Liver (tissue), 9 donors: ENCODE measurements around the gene KRT8. TPM values are rescaled to one million over a fixed set of nuclear protein-coding genes. Genes with fewer than 3 reads are reported as not detected.

Source experiments
- DNase-seq: peaks from one replicate; pipeline ENCODE4 v3.0.0-alpha.2; 2017; ENCODE audit warnings: low spot score
- H3K27ac ChIP-seq, 2 donors: one replicate each; pipeline ENCODE4 v1.7.0; 2013; ENCODE audit warnings: inconsistent platforms in 2 of 2, low read length in 2 of 2, control low read depth in 1 of 2, low read depth in 1 of 2, mild to moderate bottlenecking in 1 of 2
- H3K27me3 ChIP-seq, 4 donors: one replicate each; pipeline versions ENCODE4 v1.6.1 to v1.7.0; 2013; ENCODE audit warnings: low read length in 3 of 4, inconsistent platforms in 1 of 4, mild to moderate bottlenecking in 1 of 4, moderate library complexity in 1 of 4; ENCODE audit not compliant: control insufficient read depth in 4 of 4, insufficient read depth in 4 of 4
- H3K36me3 ChIP-seq, 4 donors: one replicate each; pipeline versions ENCODE4 v1.6.1 to v1.7.0; 2013; ENCODE audit warnings: low read length in 3 of 4, mild to moderate bottlenecking in 3 of 4, low read depth in 1 of 4, moderate library complexity in 1 of 4; ENCODE audit not compliant: control insufficient read depth in 4 of 4, insufficient read depth in 3 of 4
- H3K4me1 ChIP-seq, 4 donors: one replicate each; pipeline versions ENCODE4 v1.6.1 to v1.7.0; 2013; ENCODE audit warnings: low read length in 3 of 4, mild to moderate bottlenecking in 3 of 4, moderate library complexity in 1 of 4; ENCODE audit not compliant: control insufficient read depth in 4 of 4, insufficient read depth in 4 of 4
- H3K4me3 ChIP-seq, 3 donors: one replicate each; pipeline versions ENCODE4 v1.6.1 to v1.7.0; 2013; ENCODE audit warnings: low read length in 3 of 3, control low read depth in 1 of 3, low read depth in 1 of 3, mild to moderate bottlenecking in 1 of 3
- H3K9ac ChIP-seq, 2 donors: one replicate each; pipeline ENCODE4 v1.7.0; 2013; ENCODE audit warnings: low read length in 2 of 2, mild to moderate bottlenecking in 2 of 2, moderate library complexity in 2 of 2, control low read depth in 1 of 2, low read depth in 1 of 2
- H3K9me3 ChIP-seq, 4 donors: one replicate each; pipeline versions ENCODE4 v1.6.1 to v1.7.0; 2013; ENCODE audit warnings: low read length in 3 of 4; ENCODE audit not compliant: control insufficient read depth in 4 of 4
- GABPA ChIP-seq, 2 donors: IDR thresholded peaks in 1 of 2; conservative IDR thresholded peaks in 1 of 2; 2 replicates each; pipeline ENCODE4 v1.6.1; 2016; ENCODE audit warnings: antibody characterized with exemption in 2 of 2, mild to moderate bottlenecking in 1 of 2, moderate library complexity in 1 of 2
- HNF4A ChIP-seq, 2 donors: conservative IDR thresholded peaks; 2 replicates each; pipeline ENCODE4 v1.6.1; 2016; ENCODE audit warnings: antibody characterized with exemption in 2 of 2, mild to moderate bottlenecking in 2 of 2
- HNF4G ChIP-seq: IDR thresholded peaks from 2 replicates; pipeline ENCODE4 v1.6.1; 2016; ENCODE audit warnings: antibody characterized with exemption
- JUND ChIP-seq, 2 donors: IDR thresholded peaks; 2 replicates each; pipeline ENCODE4 v1.6.1; 2016; ENCODE audit warnings: antibody characterized with exemption in 2 of 2
- NR2F2 ChIP-seq: IDR thresholded peaks from 2 replicates; pipeline ENCODE4 v1.6.1; 2016; ENCODE audit warnings: antibody characterized with exemption
- RAD21 ChIP-seq, 2 donors: IDR thresholded peaks; 2 replicates each; pipeline ENCODE4 v1.6.1; 2016; ENCODE audit warnings: antibody characterized with exemption in 2 of 2, mild to moderate bottlenecking in 2 of 2
- RXRA ChIP-seq, 2 donors: IDR thresholded peaks; 2 replicates each; pipeline ENCODE4 v1.6.1; 2017 to 2018; ENCODE audit warnings: antibody characterized with exemption in 2 of 2, mild to moderate bottlenecking in 1 of 2
- TAF1 ChIP-seq: conservative IDR thresholded peaks from 2 replicates; pipeline ENCODE4 v1.6.1; 2016; ENCODE audit warnings: antibody characterized with exemption, mild to moderate bottlenecking
- WGBS: extraction: QIAGEN DNeasy Blood & Tissue Kit; methylation state at CpG from one replicate; pipeline ENCODE4 v1.1.7; 2013; 5-methylcytosine and 5-hydroxymethylcytosine counted together
- polyA plus RNA-seq, 2 donors: library from polyadenylated mRNA; stranded (reverse) in 1 of 2; unstranded in 1 of 2; fragments of 200-250 nt in 1 of 2; fragments of >200 nt in 1 of 2; fragmentation: Nextera tagmentation in 1 of 2; extraction: Ambion mirVana in 1 of 2; gene quantifications; one replicate each; pipeline versions ENCODE4 v1.2.1 to v1.2.3, GENCODE V29; 2013 to 2015
- total RNA-seq, 2 donors: library from RNA; depleted of rRNA; stranded (reverse); fragments of >200 nt; gene quantifications; one replicate each; pipeline ENCODE4 v1.2.3, GENCODE V29; 2014
- TF ChIP-seq, protein P1 (sequence below): IDR thresholded peaks from 2 replicates; pipeline ENCODE4 v1.6.1; 2016; ENCODE audit warnings: antibody characterized with exemption, mild to moderate bottlenecking
- TF ChIP-seq, protein P2 (sequence below): fragments of 150-350 bp; IDR thresholded peaks from 2 replicates; pipeline ENCODE4 v1.5.1; 2017; ENCODE audit warnings: improper control_type of control experiment, low read depth, low read length; ENCODE audit not compliant: missing input control
- TF ChIP-seq, protein P3 (sequence below): IDR thresholded peaks from 2 replicates; pipeline ENCODE4 v1.6.1; 2016; ENCODE audit warnings: antibody characterized with exemption
- TF ChIP-seq, protein P4 (sequence below): IDR thresholded peaks from 2 replicates; pipeline ENCODE4 v1.6.1; 2016; ENCODE audit warnings: antibody characterized with exemption
- donor health status: healthy.
- donor health status: healthy.
- donor health status: healthy.
- donor health status: healthy.
- donor health status: healthy.

KRT8 gene
- total and polyA plus RNA-seq, 4 donors, result 128 to 383 (median 198) TPM

DNA sequence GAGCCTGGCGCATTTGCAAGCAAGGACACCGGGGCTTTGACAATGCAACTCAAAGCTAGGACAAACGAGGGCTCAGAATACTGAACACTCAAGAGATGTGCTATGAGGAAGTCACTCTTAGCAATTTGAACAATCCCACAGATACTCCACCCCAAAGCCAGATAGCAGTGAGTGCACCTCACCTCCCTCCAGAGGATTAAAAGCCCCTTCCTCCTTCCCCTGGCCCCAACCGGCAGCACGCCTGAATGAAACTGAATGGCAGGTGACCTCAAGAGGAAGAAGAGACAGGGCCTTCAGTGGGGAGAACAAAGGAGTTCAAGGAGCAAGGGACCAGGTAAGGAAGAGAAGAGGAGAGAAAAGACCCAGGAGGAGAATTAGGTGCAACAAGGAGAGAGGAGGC, 54.2 kb downstream of the KRT8 start:
- no peak for DNase-seq
- WGBS, result 81% methylated on average over 5 of the region's 5 CpGs

DNA sequence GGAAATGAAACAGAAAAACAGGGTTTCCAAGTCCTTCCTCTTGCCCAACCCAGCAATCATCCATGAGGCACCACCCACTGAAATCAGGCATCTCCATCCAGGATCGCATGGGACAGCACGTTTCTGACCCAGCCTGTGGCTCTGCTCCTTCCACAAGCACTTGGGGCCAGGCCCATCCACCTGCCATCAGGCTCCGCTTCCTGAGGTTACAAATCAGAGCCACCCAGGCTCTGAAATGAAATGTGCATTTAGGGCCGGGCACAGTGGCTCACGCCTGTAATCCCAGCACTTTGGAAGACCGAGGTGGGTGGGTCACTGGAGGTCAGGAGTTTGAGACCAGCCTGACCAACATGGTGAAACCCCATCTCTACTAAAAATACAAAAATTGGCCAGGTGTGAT, 55.4 kb downstream of the KRT8 start:
- H3K27me3 ChIP-seq, result peaks cover 0 to 4% (median 0%) of the 10 kb centered on the region in 4 donors
- H3K4me3 ChIP-seq, result no peak overlapping the region
- H3K9me3 ChIP-seq, result no peaks in the 10 kb centered on the region
- no peaks in the 10 kb centered on the region for H3K4me1 ChIP-seq
- H3K36me3 ChIP-seq, result no peaks in the 10 kb centered on the region
- no peak for DNase-seq
- WGBS, result 85% methylated on average over 6 of the region's 6 CpGs
- H3K27ac ChIP-seq, result no peak overlapping the region
- no peak overlapping the region for H3K9ac ChIP-seq
- no peak for TF ChIP-seq NR2F2
- no peak for TF ChIP-seq RXRA (IDR thresholded peaks at IDR 0.05)

More for the DNA sequence above, 54.2 kb downstream of the KRT8 start:
- Histone ChIP-seq H3K27me3 (peaks cover 0 to 4% (median 0%) of the 10 kb centered on the region in 4 donors), H3K9me3 (no peaks in the 10 kb centered on the region), H3K4me3 (no peak overlapping the region), H3K4me1 (no peaks in the 10 kb centered on the region), H3K36me3 (no peaks in the 10 kb centered on the region), H3K9ac (no peak overlapping the region), H3K27ac (no peak overlapping the region)
- TF ChIP-seq HNF4G (no peak), TAF1 (no peak), HNF4A (conservative IDR thresholded peaks at IDR 0.05) (no peak), GABPA (IDR thresholded peaks at IDR 0.05 in 1 of 2, conservative IDR thresholded peaks at IDR 0.05 in 1 of 2) (no peak)
- TF ChIP-seq, protein P1, sequence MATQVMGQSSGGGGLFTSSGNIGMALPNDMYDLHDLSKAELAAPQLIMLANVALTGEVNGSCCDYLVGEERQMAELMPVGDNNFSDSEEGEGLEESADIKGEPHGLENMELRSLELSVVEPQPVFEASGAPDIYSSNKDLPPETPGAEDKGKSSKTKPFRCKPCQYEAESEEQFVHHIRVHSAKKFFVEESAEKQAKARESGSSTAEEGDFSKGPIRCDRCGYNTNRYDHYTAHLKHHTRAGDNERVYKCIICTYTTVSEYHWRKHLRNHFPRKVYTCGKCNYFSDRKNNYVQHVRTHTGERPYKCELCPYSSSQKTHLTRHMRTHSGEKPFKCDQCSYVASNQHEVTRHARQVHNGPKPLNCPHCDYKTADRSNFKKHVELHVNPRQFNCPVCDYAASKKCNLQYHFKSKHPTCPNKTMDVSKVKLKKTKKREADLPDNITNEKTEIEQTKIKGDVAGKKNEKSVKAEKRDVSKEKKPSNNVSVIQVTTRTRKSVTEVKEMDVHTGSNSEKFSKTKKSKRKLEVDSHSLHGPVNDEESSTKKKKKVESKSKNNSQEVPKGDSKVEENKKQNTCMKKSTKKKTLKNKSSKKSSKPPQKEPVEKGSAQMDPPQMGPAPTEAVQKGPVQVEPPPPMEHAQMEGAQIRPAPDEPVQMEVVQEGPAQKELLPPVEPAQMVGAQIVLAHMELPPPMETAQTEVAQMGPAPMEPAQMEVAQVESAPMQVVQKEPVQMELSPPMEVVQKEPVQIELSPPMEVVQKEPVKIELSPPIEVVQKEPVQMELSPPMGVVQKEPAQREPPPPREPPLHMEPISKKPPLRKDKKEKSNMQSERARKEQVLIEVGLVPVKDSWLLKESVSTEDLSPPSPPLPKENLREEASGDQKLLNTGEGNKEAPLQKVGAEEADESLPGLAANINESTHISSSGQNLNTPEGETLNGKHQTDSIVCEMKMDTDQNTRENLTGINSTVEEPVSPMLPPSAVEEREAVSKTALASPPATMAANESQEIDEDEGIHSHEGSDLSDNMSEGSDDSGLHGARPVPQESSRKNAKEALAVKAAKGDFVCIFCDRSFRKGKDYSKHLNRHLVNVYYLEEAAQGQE, result no peak
- TF ChIP-seq, protein P2, sequence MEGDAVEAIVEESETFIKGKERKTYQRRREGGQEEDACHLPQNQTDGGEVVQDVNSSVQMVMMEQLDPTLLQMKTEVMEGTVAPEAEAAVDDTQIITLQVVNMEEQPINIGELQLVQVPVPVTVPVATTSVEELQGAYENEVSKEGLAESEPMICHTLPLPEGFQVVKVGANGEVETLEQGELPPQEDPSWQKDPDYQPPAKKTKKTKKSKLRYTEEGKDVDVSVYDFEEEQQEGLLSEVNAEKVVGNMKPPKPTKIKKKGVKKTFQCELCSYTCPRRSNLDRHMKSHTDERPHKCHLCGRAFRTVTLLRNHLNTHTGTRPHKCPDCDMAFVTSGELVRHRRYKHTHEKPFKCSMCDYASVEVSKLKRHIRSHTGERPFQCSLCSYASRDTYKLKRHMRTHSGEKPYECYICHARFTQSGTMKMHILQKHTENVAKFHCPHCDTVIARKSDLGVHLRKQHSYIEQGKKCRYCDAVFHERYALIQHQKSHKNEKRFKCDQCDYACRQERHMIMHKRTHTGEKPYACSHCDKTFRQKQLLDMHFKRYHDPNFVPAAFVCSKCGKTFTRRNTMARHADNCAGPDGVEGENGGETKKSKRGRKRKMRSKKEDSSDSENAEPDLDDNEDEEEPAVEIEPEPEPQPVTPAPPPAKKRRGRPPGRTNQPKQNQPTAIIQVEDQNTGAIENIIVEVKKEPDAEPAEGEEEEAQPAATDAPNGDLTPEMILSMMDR, result no peak
- TF ChIP-seq, protein P3, sequence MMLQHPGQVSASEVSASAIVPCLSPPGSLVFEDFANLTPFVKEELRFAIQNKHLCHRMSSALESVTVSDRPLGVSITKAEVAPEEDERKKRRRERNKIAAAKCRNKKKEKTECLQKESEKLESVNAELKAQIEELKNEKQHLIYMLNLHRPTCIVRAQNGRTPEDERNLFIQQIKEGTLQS, result no peak

DNA sequence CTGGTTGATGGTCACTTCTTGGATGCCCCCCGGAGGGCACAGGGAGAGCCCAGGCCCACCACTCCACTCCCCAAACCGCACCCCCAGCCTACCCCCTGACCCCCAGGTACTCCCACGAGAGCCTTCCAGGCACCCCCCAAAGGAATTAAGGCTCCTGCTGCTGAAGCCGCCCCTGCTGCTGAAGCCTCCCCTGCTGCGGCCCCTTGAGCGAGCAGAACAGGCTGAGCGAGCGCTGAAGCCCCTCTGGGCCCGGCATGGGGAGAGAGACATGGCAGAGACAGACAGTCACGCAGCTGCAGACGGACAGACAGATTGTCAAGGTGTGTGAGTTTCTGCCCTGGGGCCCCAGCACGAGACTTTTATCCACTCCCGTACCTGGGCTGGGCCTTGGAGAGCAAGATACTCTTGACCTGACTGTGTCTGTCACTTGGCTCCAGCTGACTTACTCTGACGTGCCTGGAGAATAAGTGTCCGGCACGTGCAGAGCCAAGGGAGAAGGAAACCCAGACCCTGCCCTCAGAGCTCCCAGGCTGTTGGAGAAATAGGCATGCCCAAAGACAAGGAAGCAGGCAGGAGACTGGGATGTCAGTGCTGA, 56.1 kb downstream of the KRT8 start, which contains the start of gene KRT78:
Gene KRT78, minus strand, starts transcription at position 334 of the 595 bp plus-strand sequence. Its CDS starts 64 bp downstream, at position 270.
- no peak for TF ChIP-seq RXRA (IDR thresholded peaks at IDR 0.05)
- no peak for TF ChIP-seq RAD21 (IDR thresholded peaks at IDR 0.05)
- TF ChIP-seq, protein P4, sequence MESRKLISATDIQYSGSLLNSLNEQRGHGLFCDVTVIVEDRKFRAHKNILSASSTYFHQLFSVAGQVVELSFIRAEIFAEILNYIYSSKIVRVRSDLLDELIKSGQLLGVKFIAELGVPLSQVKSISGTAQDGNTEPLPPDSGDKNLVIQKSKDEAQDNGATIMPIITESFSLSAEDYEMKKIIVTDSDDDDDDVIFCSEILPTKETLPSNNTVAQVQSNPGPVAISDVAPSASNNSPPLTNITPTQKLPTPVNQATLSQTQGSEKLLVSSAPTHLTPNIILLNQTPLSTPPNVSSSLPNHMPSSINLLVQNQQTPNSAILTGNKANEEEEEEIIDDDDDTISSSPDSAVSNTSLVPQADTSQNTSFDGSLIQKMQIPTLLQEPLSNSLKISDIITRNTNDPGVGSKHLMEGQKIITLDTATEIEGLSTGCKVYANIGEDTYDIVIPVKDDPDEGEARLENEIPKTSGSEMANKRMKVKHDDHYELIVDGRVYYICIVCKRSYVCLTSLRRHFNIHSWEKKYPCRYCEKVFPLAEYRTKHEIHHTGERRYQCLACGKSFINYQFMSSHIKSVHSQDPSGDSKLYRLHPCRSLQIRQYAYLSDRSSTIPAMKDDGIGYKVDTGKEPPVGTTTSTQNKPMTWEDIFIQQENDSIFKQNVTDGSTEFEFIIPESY, result no peak
- TF ChIP-seq JUND (IDR thresholded peaks at IDR 0.05), result no peak
- TF ChIP-seq NR2F2, result no peak
- Histone ChIP-seq H3K4me3 (no peak within 1 kb of the TSS), H3K9me3 (no peaks in the 10 kb centered on the region), H3K27ac (no peak within 1 kb of the TSS), H3K4me1 (no peaks in the 10 kb centered on the region), H3K36me3 (no peaks in the 10 kb centered on the region), H3K9ac (no peak within 1 kb of the TSS), H3K27me3 (peaks cover 0 to 4% (median 0%) of the 10 kb centered on the region in 4 donors)
- DNase-seq, result no peak
- 85% methylated on average over 16 of the region's 16 CpGs for WGBS
